H9 (cell line): Measurements from ENCODE around the gene AIG1. TPM values are rescaled to one million over a fixed set of nuclear protein-coding genes. Genes with fewer than 3 reads are reported as not detected.

Source experiments
- DNase-seq: peaks from one replicate; pipeline ENCODE4 v3.0.0-alpha.2; 2017
- H2AFZ ChIP-seq: one replicate; pipeline ENCODE4 v1.6.1; 2013; ENCODE audit warnings: mild to moderate bottlenecking, low read length, control low read depth, moderate library complexity
- H2AK5ac ChIP-seq: 2 replicates; pipeline ENCODE4 v1.6.1; 2013; ENCODE audit warnings: low read length, control low read depth, mixed read lengths; ENCODE audit not compliant: insufficient read length
- H2BK120ac ChIP-seq: one replicate; pipeline ENCODE4 v1.6.1; 2013; ENCODE audit warnings: low read depth, mild to moderate bottlenecking, low read length, control low read depth, inconsistent platforms; ENCODE audit not compliant: poor library complexity, severe bottlenecking
- H2BK12ac ChIP-seq: 2 replicates; pipeline ENCODE4 v1.6.1; 2013; ENCODE audit warnings: low read length, control low read depth, mixed read lengths, low read depth; ENCODE audit not compliant: insufficient read length
- H2BK15ac ChIP-seq: 2 replicates; pipeline ENCODE4 v1.6.1; 2013; ENCODE audit warnings: low read depth, low read length, control low read depth
- H2BK20ac ChIP-seq: one replicate; pipeline ENCODE4 v1.6.1; 2013; ENCODE audit warnings: low read depth, mild to moderate bottlenecking, low read length, control low read depth, inconsistent platforms; ENCODE audit not compliant: poor library complexity, severe bottlenecking
- H2BK5ac ChIP-seq: 2 replicates; pipeline ENCODE4 v1.6.1; 2013; ENCODE audit warnings: low read length, control low read depth, mixed read lengths; ENCODE audit not compliant: insufficient read length
- H3K14ac ChIP-seq: 2 replicates; pipeline ENCODE4 v1.6.1; 2013; ENCODE audit warnings: low read length, control low read depth; ENCODE audit not compliant: insufficient read depth
- H3K18ac ChIP-seq: 2 replicates; pipeline ENCODE4 v1.6.1; 2013; ENCODE audit warnings: low read depth, mild to moderate bottlenecking, mixed read lengths, low read length, control low read depth; ENCODE audit not compliant: insufficient read length
- H3K23ac ChIP-seq: 2 replicates; pipeline ENCODE4 v1.6.1; 2013; ENCODE audit warnings: low read length, control low read depth, mixed read lengths, low read depth; ENCODE audit not compliant: insufficient read length
- H3K23me2 ChIP-seq: 2 replicates; pipeline ENCODE4 v1.6.1; 2013; ENCODE audit warnings: low read depth, mild to moderate bottlenecking, mixed read lengths, low read length, control low read depth; ENCODE audit not compliant: insufficient read length, poor library complexity, severe bottlenecking
- H3K27ac ChIP-seq: 2 replicates; pipeline ENCODE4 v1.5.1; 2013; ENCODE audit warnings: low read length, control low read depth, mixed read lengths, low read depth; ENCODE audit not compliant: insufficient read length
- H3K27me3 ChIP-seq: 2 replicates; pipeline ENCODE4 v1.6.1; 2013; ENCODE audit warnings: low read length, control low read depth, inconsistent platforms; ENCODE audit not compliant: insufficient read depth
- H3K4ac ChIP-seq: 2 replicates; pipeline ENCODE4 v1.6.1; 2013; ENCODE audit warnings: low read depth, mild to moderate bottlenecking, control low read depth, inconsistent platforms, low read length, moderate library complexity
- H3K4me1 ChIP-seq: 2 replicates; pipeline ENCODE4 v1.6.1; 2013; ENCODE audit warnings: low read length, control low read depth, inconsistent platforms; ENCODE audit not compliant: insufficient read depth
- H3K4me2 ChIP-seq: 2 replicates; pipeline ENCODE4 v1.6.1; 2013; ENCODE audit warnings: low read length, control low read depth, mixed read lengths; ENCODE audit not compliant: insufficient read length, insufficient read depth
- H3K56ac ChIP-seq: 2 replicates; pipeline ENCODE4 v1.6.1; 2013; ENCODE audit warnings: low read depth, mild to moderate bottlenecking, mixed read lengths, low read length, control low read depth; ENCODE audit not compliant: insufficient read length
- H3K79me1 ChIP-seq: 2 replicates; pipeline ENCODE4 v1.6.1; 2013; ENCODE audit warnings: low read depth, mild to moderate bottlenecking, moderate library complexity, low read length, control low read depth, inconsistent platforms; ENCODE audit not compliant: insufficient read depth, poor library complexity, severe bottlenecking
- H3K79me2 ChIP-seq: 2 replicates; pipeline ENCODE4 v1.6.1; 2013; ENCODE audit warnings: low read length, control low read depth, inconsistent platforms; ENCODE audit not compliant: insufficient read depth
- H3K9ac ChIP-seq: 2 replicates; pipeline ENCODE4 v1.6.1; 2013; ENCODE audit warnings: low read length, control low read depth, mixed read lengths; ENCODE audit not compliant: insufficient read length; ENCODE audit errors: extremely low read depth
- H3K9me3 ChIP-seq: one replicate; pipeline ENCODE4 v1.6.1; 2013; ENCODE audit warnings: low read depth, low read length, inconsistent platforms; ENCODE audit not compliant: control insufficient read depth
- H3T11ph ChIP-seq: one replicate; pipeline ENCODE4 v1.6.1; 2013; ENCODE audit warnings: mild to moderate bottlenecking, low read length, control low read depth, inconsistent platforms
- H4K20me1 ChIP-seq: one replicate; pipeline ENCODE4 v1.6.1; 2013; ENCODE audit not compliant: control insufficient read depth, insufficient read length, insufficient read depth
- H4K5ac ChIP-seq: 2 replicates; pipeline ENCODE4 v1.6.1; 2013; ENCODE audit warnings: low read depth, mild to moderate bottlenecking, mixed read lengths, low read length, control low read depth; ENCODE audit not compliant: insufficient read length
- H4K8ac ChIP-seq: replicated peaks from 2 replicates; pipeline ENCODE4 v1.6.1; 2013; ENCODE audit warnings: low read length, control low read depth, mixed read lengths, low read depth; ENCODE audit not compliant: insufficient read length
- H4K91ac ChIP-seq: 2 replicates; pipeline ENCODE4 v1.6.1; 2013; ENCODE audit warnings: low read depth, mild to moderate bottlenecking, moderate library complexity, mixed read lengths, low read length, control low read depth; ENCODE audit not compliant: insufficient read length
- H3K27ac Mint-ChIP-seq, 3 experiments: 2 replicates in 2 of 3; 3 replicates in 1 of 3; pipeline ENCODE4 v1.8.0; 2020 to 2021; ENCODE audit warnings: mixed read lengths in 3 of 3, mild to moderate bottlenecking in 1 of 3, moderate library complexity in 1 of 3
- H3K27me3 Mint-ChIP-seq: 2 replicates; pipeline ENCODE4 v1.8.0; 2021; ENCODE audit warnings: low read depth, mild to moderate bottlenecking, moderate library complexity, mixed read lengths
- H3K36me3 Mint-ChIP-seq, 3 experiments: 2 replicates in 2 of 3; 3 replicates in 1 of 3; pipeline ENCODE4 v1.8.0; 2020 to 2021; ENCODE audit warnings: low read depth in 3 of 3, mixed read lengths in 3 of 3; ENCODE audit not compliant: insufficient read depth in 1 of 3
- H3K4me1 Mint-ChIP-seq, 2 experiments: 2 replicates each; pipeline ENCODE4 v1.8.0; 2020; ENCODE audit warnings: mixed read lengths in 2 of 2
- H3K4me3 Mint-ChIP-seq, 2 experiments: 2 replicates in 1 of 2; 3 replicates in 1 of 2; pipeline ENCODE4 v1.8.0; 2020 to 2021; ENCODE audit warnings: mild to moderate bottlenecking in 2 of 2, mixed read lengths in 2 of 2, moderate library complexity in 1 of 2
- H3K9me3 Mint-ChIP-seq, 2 experiments: 2 replicates in 1 of 2; 3 replicates in 1 of 2; pipeline ENCODE4 v1.8.0; 2020; ENCODE audit warnings: mild to moderate bottlenecking in 2 of 2, mixed read lengths in 2 of 2, moderate library complexity in 1 of 2
- WGBS: extraction: QIAGEN DNeasy Blood & Tissue Kit; methylation state at CpG from one replicate; pipeline ENCODE4 v1.1.7; 2013; ENCODE audit warnings: missing lambda C conversion rate, low lambda C conversion rate, mixed read lengths; ENCODE audit not compliant: insufficient read length; ENCODE audit errors: extremely low coverage; 5-methylcytosine and 5-hydroxymethylcytosine counted together
- total RNA-seq: library from RNA; stranded (reverse); gene quantifications from 2 replicates; pipeline ENCODE4 v1.2.1, GENCODE V29; 2021
- TF ChIP-seq, protein P1 (sequence below): fragments of 200-600 bp; sonication (generic); conservative IDR thresholded peaks from 3 replicates; pipeline ENCODE4 v1.8.0; 2021; ENCODE audit warnings: antibody characterized with exemption, mild to moderate bottlenecking

Gene AIG1
- total RNA-seq, 1 experiment from 2014 or later = 44.6 TPM

DNA sequence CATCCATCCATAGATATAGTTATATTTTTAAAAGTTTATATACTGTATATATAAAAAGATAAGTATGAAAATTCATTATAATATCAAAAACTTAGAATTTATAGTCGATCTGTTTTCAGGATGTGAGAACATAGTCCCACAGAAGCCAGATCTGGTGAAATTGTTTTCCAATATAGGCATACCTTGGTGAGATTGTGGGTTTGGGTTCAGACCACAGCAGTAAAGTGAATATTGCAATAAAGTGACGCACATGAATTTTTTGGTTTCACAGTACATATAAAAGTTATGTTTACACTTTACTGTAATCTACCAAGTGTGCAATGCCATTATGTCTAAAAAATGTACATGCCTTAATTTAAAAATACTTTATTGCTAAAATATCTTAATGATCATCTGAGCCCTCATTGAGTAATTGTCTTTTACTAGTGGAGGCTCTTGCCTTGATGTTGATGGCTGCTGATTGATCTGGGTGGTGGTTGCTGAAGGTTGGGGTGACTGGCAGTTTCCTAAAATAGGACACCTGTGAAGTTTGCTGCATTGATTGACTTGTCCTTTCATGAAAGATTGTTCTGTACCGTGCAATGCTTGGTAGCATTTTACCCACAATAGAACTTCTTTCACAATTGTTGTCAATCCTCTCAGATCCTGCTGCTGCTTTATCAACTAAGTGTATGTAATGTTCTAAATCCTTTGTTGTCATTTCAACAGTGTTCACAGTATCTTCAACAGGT is 29.8 kb downstream of the AIG1 start:
- Histone ChIP-seq H2BK15ac (no peak overlapping the region), H3K79me2 (no peaks in the 10 kb centered on the region), H3K9ac (no peak overlapping the region), H3K18ac (no peak overlapping the region), H2AK5ac (no peak overlapping the region), H3K9me3 (no peaks in the 10 kb centered on the region), H3K23me2 (no peaks in the 10 kb centered on the region), H4K5ac (no peak overlapping the region), H3K79me1 (no peaks in the 10 kb centered on the region), H2BK12ac (no peak overlapping the region), H3K14ac (no peak overlapping the region), H4K20me1 (no peaks in the 10 kb centered on the region), H3T11ph (no peak overlapping the region), H3K27ac (no peak overlapping the region), H2BK120ac (no peak overlapping the region), H2AFZ (no peak overlapping the region), H3K4ac (no peak overlapping the region), H3K23ac (no peak overlapping the region), H3K56ac (no peak overlapping the region), H4K91ac (no peak overlapping the region), H3K4me1 (no peaks in the 10 kb centered on the region), H3K4me2 (no peak overlapping the region), H3K27me3 (no peaks in the 10 kb centered on the region), H4K8ac (no peak overlapping the region), H2BK5ac (no peak overlapping the region), H2BK20ac (no peak overlapping the region)
- Mint-ChIP-seq H3K27me3 (no peaks in the 10 kb centered on the region), H3K9me3 (no peaks in the 10 kb centered on the region), H3K27ac (no peak overlapping the region), H3K4me3 (no peak overlapping the region), H3K4me1 (peaks cover 0 to 1% of the 10 kb centered on the region in 2 experiments; a peak in 1 of 4 replicates), H3K36me3 (no peaks in the 10 kb centered on the region; a peak in 1 of 7 replicates)
- no CpG with 5 or more reads among the region's 3 CpGs for WGBS
- DNase-seq = no peak
- TF ChIP-seq, protein P1, sequence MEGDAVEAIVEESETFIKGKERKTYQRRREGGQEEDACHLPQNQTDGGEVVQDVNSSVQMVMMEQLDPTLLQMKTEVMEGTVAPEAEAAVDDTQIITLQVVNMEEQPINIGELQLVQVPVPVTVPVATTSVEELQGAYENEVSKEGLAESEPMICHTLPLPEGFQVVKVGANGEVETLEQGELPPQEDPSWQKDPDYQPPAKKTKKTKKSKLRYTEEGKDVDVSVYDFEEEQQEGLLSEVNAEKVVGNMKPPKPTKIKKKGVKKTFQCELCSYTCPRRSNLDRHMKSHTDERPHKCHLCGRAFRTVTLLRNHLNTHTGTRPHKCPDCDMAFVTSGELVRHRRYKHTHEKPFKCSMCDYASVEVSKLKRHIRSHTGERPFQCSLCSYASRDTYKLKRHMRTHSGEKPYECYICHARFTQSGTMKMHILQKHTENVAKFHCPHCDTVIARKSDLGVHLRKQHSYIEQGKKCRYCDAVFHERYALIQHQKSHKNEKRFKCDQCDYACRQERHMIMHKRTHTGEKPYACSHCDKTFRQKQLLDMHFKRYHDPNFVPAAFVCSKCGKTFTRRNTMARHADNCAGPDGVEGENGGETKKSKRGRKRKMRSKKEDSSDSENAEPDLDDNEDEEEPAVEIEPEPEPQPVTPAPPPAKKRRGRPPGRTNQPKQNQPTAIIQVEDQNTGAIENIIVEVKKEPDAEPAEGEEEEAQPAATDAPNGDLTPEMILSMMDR = no peak
